Putamen (tissue), 1 donor: ENCODE results near the gene M1AP.
"Not testable (repeated sequence)": the region's sequence is repeated elsewhere in the genome, so short reads cannot be mapped to it uniquely, and the experiment has no call there.

Experiments used
- DNase-seq: peaks from one replicate; pipeline ENCODE4 v3.0.0-alpha.2; 2016; ENCODE audit warnings: low spot score

Gene M1AP

DNA sequence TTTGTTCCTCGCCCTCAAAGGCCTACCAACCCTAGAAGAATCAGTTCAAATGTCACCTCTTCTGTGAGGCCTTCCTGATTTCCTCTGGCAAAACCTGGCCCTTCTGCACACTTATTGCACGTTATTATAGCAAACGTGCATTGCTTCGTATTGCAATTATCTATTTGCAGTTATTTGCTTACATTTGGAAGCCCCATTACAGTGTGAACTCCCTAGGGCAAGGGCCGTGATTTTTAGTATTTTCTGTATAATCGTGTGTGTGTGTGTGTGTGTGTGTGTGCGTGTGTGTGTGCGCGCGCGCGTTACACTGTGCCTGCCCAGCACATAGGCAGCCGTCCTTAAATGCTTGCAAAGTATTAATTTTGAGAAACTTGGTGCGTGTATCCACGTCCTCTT is 5.5 kb upstream of the M1AP start:
- DNase-seq: no peak

GRCh38 chr2:74646834-74647482 is 1.2 kb downstream of the M1AP start:
- no peak for DNase-seq

- no peak for DNase-seq
Measured at GRCh38 chr2:74646201-74646600, 1.9 kb downstream of the M1AP start.

DNA sequence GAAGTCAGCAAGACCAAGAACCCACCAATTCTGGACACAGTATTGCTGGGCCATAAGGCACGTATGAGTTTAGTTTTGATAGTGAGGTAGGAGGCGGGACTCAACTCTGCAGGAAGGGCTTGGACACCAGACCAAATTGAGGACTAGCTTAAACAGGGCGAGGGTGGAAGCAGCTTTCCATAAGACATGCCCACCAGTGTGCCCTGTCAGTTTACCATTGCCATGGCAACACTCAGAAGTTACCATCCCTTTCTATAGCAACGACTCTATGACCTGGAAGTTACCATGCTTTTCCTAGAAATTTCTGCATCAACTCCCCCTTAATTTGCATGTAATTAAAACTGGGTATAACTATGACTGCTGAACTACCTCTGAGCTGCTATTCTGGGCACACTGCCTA is 2.8 kb downstream of the M1AP start:
- no peak for DNase-seq

GRCh38 chr2:74639550-74639949 is 8.6 kb downstream of the M1AP start:
- DNase-seq: no peak

GRCh38 chr2:74632939-74633312 is 15.2 kb downstream of the M1AP start:
- no peak for DNase-seq

- no peak for DNase-seq
Measured at GRCh38 chr2:74632209-74632938, 15.8 kb downstream of the M1AP start.

GRCh38 chr2:74630454-74630853 is 17.7 kb downstream of the M1AP start:
- DNase-seq: not testable (repeated sequence)

DNA sequence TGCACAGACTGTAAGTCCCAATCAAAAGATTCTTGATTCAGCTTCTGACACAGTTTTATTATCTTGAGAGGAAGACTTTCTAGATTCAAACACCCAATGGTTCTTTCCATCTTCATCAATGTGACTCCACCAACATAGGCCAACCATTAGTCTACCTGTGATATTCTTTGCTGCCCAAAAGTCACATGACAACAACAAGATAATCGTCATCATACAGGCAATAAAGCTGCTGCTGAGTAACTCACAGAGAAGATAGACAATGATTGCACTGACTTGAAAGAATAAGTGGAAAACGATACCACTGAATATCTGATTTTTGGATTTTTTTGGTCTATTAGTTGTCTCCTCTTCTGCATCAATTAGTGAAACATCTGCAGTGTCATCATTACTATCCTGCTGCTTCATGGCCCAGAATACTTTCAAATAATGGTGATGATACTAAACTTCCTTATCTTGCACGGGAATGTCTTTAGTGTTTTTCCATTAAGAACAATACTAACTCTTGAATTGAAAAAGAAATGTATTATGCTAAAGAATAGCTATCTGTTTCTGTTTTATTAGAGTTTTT is 19.5 kb downstream of the M1AP start:
- no peak for DNase-seq

- no peak for DNase-seq
Measured at GRCh38 chr2:74625658-74626425, 22.3 kb downstream of the M1AP start.

DNA sequence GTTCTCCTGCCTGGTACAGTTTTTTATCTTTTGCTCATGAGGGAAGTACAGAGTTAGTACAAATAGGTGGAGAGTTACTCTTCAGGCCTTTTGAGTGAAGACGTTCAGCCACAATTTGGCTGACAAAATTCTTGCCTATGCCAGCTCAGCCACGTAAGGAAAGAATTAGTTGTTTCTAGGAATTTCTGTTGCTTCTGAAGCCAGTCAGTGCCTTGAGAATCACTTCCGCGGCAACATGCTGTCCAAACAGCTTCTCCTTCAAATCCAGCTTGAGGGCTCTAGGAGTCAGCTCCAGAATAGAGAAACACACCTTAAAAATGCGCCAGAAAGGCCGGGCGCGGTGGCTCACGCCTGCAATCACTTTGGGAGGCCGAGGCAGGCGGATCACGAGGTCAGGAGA is 27.5 kb downstream of the M1AP start:
- no peak for DNase-seq

DNA sequence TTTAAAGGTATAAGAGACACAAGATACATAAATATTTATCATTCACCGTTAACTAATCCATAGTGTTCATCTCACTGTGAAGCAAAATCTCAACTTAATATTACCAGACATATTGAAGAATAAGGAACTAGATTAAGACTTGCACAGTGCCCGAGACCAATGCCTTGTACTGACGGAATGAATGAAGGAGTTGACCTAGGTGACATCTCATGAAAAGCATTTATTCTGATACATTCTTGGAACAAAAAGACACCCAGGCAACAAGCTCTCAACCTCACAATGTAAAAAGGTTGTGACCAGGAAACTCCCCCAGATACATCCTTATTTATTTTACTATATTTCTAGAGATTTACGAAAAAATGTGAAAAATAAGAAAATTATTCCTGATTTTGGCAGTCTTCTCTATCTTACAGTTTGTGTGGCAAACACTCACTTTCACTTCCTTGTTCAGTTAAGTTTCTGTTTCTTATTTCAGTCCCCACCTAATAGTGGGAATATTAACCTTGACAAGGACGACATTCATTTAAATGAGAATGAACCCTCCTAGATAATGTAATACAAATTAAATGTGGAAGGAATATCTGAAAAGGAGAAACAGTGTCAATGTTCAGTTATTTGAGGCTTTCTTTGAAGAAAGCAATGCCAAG is 28.4 kb downstream of the M1AP start:
- no peak for DNase-seq

GRCh38 chr2:74618410-74619083 is 29.6 kb downstream of the M1AP start:
- no peak for DNase-seq

- DNase-seq: no peak
Measured at GRCh38 chr2:74617122-74617521, 31.0 kb downstream of the M1AP start.

- no peak for DNase-seq
Measured at GRCh38 chr2:74606927-74607326, 41.2 kb downstream of the M1AP start.

DNA sequence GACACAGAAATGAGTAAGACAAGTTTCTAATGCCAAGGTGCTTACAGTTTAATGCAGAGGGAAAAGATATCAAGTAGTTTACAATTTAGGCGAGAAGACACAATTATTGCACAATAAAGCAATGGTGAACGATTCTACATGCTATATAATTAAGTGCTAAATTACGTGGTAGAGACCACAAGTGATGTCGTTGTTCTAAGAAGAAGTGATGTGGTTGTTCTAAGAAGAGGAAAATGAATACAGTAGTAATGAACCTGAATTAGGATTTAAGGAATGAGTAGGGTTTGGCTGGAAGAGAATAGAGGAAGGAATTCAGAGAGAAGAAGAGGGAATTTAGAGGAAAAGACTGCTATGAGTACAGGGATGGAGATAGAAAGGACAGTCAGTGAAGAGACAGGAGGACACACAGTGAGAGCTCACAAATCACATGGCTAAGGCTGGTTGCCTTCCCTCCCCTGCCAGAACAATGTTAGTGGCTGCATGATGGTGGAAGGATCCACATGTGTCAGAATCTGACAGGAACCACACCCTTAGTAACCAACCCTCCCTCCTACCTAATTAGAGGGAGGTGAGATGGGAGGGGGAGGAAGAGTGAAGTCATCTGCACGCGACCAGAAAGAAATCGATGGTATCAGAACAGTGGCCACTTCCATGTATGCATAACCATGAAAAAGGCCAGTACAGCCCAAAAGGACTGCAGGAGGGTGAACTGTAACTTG is 44.7 kb downstream of the M1AP start:
- DNase-seq: no peak

- no peak for DNase-seq
Measured at GRCh38 chr2:74602586-74603281, 45.4 kb downstream of the M1AP start.

DNA sequence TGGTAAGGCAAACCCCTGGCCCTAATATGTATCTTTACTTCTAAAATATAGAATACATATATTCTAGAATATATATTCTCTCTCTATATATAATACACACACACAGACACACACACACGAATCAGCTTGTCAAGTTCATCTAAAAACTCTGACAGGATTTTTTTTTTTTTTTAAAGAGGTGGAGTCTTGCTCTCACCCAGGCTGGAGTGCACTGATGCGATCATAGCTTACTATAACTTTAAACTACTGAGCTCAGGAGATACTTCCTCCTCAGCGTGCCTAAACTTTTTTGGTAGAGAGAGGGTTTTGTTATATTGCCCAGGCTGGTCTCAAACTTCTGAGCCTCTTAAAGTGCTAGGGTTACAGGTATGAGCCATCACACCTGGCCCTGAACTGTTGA is 48.5 kb downstream of the M1AP start:
- DNase-seq: no peak

GRCh38 chr2:74597410-74597809 is 50.7 kb downstream of the M1AP start:
- no peak for DNase-seq

GRCh38 chr2:74596584-74596983 is 51.5 kb downstream of the M1AP start:
- no peak for DNase-seq
